Measurements from ENCODE around the gene AK4.
"Not testable (repeated sequence)": the region's sequence is repeated elsewhere in the genome, so short reads cannot be mapped to it uniquely, and the experiment has no call there.

Gene AK4

DNA sequence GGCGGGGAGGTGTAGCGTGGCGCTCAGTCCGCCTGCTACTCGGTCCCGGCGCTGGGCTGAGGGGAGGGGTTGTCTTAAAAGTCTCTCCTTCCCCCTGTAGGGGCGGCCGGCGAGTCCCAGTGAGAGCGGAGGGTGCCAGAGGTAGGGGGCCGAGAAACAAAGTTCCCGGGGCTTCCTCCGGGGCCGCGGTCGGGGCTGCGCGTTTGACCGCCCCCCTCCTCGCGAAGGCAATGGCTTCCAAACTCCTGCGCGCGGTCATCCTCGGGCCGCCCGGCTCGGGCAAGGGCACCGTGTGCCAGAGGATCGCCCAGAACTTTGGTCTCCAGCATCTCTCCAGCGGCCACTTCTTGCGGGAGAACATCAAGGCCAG is at the start of gene AK4:
Gene AK4 (plus strand): TSS at position 26 of the 370 bp plus-strand sequence. CDS start 205 bp downstream, at position 231.
- FAIRE-seq; DNase-seq (ENCODE audit: low spot score): not testable (repeated sequence)

- FAIRE-seq (no peak), DNase-seq (ENCODE audit: low spot score) (no peak)
These were observed 44.2 kb upstream of the AK4 start for GRCh38 chr1:65103807-65104206.

DNA sequence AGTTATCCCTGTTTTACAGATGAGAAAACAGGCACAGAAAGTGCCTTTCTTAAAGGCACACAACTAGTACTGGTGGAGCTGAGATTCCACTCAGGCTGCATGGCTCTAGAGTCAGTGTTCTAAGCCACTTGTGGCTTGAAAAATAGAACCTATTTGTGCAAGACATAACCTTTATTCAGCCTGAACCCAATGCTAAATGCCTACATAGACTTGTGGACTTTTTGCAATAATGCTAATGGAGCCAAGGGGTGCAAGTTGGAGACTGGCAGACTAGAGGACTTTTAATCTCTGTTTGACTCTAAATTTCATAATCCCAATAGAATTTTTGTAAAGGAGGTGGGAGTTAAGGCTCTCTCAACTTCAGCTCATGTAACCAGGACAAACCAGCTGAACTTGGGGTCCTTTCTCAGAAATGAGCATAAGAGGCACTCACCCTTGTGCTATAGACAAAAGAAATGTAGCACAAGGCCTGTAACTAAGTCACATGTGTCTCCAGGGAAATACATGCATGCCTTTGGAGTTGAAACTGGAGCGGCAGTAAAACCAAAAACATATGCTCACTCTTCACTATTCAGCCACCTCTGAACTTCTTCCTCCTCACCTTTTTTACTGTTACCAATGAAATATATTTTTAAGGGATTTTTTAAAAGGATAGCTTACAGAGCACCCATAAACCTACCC is 43.0 kb upstream of the AK4 start:
- DNase-seq (ENCODE audit: low spot score) (no peak), FAIRE-seq (no peak)

DNA sequence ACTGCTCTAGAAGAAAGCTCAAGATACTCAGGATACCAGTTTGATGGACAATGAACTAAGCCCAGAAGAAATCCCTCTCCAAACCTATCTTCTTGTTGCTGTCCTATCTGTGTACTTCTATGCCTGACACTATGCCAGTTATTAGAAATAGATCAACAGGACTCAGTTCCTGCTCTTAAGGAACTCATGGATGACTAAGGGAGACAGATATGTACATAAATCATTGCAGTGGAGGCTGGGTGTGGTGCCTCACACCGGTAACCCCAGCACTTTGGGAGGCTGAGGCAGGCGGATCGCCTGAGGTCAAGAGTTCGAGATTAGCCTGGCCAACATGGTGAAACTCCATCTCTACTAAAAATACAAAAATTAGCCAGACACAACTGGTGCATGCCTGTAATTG is 42.4 kb upstream of the AK4 start:
- DNase-seq (ENCODE audit: low spot score) (no peak), FAIRE-seq (no peak)

DNA sequence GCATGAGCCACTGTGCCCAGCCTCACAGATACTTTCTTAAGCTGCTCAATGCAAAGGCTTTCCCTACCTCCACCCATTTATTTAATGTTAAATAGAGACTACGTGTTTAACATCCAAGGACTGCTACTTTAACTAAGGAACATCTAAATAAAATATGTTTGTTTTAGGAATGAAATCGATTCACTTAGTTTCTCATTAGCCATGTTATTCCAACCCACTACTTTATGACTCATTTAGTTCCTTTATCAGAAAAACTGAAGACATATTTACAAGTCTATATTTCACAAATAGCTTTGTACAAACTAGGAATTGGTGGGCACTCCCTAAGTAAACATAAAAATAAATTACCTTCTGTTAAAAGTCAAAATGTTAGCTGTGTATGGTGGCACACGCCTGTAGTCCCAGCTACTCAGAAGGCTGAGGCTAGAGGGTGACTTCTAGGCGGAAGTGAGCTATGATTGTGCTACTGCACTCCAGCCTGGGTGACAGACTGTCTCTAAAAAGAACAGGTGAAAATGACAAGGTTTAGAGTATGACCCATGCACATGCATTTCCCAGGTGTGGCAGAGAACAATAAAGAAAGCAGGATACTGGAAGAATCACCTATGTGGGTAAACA is 39.9 kb upstream of the AK4 start:
- FAIRE-seq (no peak), DNase-seq (ENCODE audit: low spot score) (no peak)

DNA sequence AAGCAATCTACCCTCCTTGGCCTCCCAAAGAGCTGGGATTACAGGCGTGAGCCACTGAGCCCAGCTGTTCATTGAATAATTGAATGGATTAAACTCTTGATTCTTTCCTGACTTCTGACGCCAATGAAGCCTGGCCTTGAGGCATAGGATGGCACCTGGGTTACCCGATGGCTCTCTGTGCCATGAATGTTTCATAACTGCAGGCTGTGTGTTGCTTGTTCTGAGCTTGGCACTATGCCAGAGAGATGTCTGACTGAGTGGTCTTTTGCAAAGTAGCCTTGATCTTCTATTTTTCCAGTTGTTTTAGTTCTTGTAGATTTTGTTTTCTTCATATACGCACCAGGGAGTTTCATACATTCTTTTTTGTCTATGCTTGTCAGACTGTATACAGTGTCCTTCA is 38.5 kb upstream of the AK4 start:
- no peak for DNase-seq (ENCODE audit: low spot score)

GRCh38 chr1:65112811-65113210 is 35.2 kb upstream of the AK4 start:
- DNase-seq (ENCODE audit: low spot score) (no peak), FAIRE-seq (no peak)

More for the DNA sequence above, 38.5 kb upstream of the AK4 start:
- no peak for FAIRE-seq

- DNase-seq (ENCODE audit: low spot score) (no peak), FAIRE-seq (no peak)
These were observed 34.7 kb upstream of the AK4 start for GRCh38 chr1:65113298-65113697.

GRCh38 chr1:65114322-65114721 is 33.7 kb upstream of the AK4 start:
- FAIRE-seq: no peak
- DNase-seq (ENCODE audit: low spot score): peak; percentile 16

GRCh38 chr1:65119951-65120350 is 28.1 kb upstream of the AK4 start:
- no peak for DNase-seq (ENCODE audit: low spot score)
- FAIRE-seq: no peak

- not testable (repeated sequence) for FAIRE-seq; DNase-seq (ENCODE audit: low spot score)
These were observed 18.9 kb upstream of the AK4 start for GRCh38 chr1:65129104-65129503.

GRCh38 chr1:65138524-65138923 is 9.5 kb upstream of the AK4 start:
- DNase-seq (ENCODE audit: low spot score) (no peak), FAIRE-seq (no peak)

DNA sequence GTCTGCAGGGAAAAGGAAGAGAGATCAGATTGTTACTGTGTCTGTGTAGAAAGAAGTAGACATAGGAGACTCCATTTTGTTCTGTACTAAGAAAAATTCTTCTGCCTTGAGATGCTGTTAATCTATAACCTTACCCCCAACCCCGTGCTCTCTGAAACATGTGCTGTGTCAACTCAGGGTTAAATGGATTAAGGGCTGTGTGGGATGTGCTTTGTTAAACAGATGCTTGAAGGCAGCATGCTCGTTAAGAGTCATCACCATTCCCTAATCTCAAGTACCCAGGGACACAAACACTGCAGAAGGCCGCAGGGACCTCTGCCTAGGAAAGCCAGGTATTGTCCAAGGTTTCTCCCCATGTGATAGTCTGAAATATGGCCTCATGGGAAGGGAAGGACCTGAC is 8.2 kb upstream of the AK4 start:
- DNase-seq (ENCODE audit: low spot score); FAIRE-seq: not testable (repeated sequence)

DNA sequence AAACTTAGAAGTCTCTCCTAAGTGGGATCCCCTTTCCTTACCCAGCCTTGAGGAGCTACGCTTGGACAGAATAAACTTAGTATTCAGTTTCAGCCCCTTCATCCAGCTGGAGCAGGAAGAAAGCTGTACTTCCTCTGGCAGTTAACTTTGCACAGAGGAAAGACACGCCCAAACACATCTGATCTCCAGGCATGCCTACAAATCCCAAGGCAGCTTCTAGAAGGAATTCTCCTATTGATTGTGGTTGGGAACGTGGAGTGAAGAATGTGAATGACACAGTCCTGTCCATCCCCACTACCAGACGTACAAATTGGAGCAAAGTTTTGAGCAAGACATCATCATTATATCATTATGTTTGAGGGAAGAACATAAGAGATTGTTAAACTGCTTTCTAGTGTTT is 6.6 kb upstream of the AK4 start:
- FAIRE-seq: no peak
- peak; percentile 67 for DNase-seq (ENCODE audit: low spot score)

DNA sequence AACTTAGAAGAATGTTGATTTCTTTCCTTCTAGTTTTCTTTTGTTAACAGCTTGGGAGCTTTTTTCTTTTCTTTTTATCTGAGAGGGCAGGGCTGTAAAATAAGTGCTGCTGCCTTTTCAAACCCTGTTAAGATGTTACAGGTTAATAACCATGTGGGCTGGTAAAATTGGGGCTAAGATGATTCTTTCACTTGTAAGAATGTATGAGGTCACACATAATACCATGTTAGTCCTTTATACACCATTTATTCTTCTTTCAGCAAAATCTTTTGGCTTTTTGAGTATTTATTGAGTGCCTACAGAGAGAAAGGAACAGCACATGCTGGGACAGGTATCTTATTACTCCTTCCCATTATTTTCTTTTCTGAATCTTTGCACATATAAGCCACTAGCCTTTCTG is 6.1 kb upstream of the AK4 start:
- no peak for DNase-seq (ENCODE audit: low spot score)
- FAIRE-seq: no peak

DNA sequence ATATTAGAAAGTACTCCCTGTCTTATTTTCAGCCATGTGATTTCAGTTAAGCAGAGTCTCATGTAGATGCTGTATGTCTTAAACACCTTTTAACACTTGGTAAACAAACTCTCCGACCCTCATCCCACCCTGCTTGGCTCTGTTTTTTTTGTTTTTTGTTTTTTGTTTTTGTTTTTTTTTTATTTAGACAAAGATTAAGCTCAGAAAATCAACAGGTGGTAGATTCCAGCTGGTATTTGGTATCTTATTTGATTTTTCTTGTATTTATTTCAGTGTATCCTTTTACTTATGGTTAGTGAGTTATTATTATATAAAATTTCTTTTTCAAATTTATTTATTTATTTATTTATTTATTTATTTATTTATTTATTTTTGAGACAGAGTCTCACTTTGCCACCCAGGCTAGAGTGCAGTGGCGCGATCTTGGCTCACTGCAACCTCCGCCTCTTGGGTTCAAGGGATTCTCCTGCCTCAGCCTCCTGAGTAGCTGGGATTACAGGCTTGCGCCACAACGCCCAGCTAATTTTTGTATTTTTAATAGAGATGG is 4.8 kb upstream of the AK4 start:
- not testable (repeated sequence) for DNase-seq (ENCODE audit: low spot score); FAIRE-seq

DNA sequence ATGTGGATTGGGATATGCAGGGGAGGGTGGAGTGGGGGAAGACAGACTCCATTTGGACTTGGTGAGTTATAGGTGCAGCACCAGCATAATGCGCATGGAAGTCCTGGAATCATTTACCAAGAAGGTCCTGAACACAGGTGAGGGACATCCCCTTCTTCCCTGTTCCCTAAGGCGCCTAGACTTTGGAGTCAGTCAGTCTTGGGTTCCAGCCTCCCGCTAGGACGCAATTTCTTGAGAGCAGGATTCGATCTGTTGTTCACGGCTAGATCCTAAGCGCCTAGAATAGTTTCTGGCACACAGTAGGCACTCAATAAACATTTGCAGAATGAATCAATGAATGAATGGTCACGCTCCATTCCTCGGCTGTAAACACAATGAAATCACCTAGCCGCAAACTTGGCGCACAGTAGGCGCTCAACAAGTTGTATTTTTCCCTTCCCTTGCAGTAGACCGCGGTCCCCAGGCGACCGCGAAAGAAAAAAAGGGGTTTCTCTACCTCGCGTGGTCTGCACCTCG is 1.0 kb upstream of the AK4 start:
- FAIRE-seq: no peak
- no peak for DNase-seq (ENCODE audit: low spot score)

- DNase-seq (ENCODE audit: low spot score): peak; percentile 67
These were observed 402 bp upstream of the AK4 start for GRCh38 chr1:65147424-65148177.

DNA sequence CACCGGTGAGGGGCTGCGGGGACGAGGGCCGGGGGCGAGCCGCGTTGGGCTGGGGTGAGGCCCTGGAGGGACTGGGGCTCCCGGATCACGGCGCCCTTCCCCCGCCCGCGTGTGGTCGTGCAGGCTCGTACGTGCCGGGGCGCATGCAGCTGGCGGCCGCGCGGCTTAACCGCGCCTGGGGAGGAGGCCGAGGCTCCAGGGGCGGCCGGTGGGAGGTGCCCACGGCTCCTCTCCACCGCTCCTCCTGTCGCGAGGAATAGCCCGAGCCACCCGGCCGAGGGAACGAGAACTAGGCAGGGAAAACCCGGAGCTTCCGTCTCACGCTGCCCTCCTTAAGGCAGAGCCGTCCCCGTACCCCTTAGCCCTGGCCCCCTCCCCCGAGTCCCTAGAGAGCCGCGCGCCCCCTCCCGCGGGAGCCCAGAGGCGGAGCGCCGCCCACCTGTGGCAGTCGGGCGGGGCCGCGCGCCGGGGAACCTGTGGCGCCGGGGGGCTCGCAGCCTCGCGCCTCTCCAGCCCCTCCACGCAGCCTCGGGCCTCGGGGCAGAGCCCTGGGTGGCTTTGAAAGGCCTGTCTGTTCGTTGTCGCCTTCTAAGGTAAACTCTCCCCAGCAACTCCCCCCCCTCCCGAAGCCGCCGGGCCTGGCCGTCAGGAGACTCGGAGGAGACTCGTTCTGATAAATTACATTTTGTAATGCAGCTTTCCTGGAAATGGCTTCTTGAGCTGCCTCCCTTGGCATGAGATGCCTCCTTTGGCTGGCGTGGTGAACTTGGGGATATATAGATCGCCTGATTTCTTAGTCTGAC is 746 bp downstream of the AK4 start:
- peak; percentile 72 for DNase-seq (ENCODE audit: low spot score)
- no peak for FAIRE-seq

More at GRCh38 chr1:65147424-65148177, 402 bp upstream of the AK4 start:
- FAIRE-seq: no peak

GRCh38 chr1:65149351-65150107 is 1.5 kb downstream of the AK4 start:
- DNase-seq (ENCODE audit: low spot score): no peak
- FAIRE-seq: no peak

Data from urothelium cell line (cell line).